ENCODE measurements around the gene CCDC92. TPM values are rescaled to one million over a fixed set of nuclear protein-coding genes. Genes with fewer than 3 reads are reported as not detected.

The CCDC92 gene
- total RNA-seq, 1 experiment from 2014 or later, result 53.7 TPM

- intact Hi-C loops (cut with micrococcal nuclease; ENCODE audit: unreplicated experiment), result no loop called here
- CTCF ChIA-PET, result no interaction called here
- Histone ChIP-seq H3K36me3 (ENCODE audit: control insufficient read depth, insufficient read depth, low read length) (no peaks in the 10 kb centered on the region), H3K9me3 (ENCODE audit: control insufficient read depth, insufficient read depth, low read depth, low read length) (no peaks in the 10 kb centered on the region), H3K27ac (ENCODE audit: low read length) (no peak overlapping the region), H3K4me3 (ENCODE audit: low read depth in 2 of 2, low read length in 2 of 2) (no peak overlapping the region), H3K4me1 (ENCODE audit: control insufficient read depth, insufficient read depth, low read length) (no peaks in the 10 kb centered on the region; the same call in 1 of the 2 replicates), H3K27me3 (ENCODE audit: control insufficient read depth, insufficient read depth, low read length) (no peaks in the 10 kb centered on the region)
- ATAC-seq, result no peak
- in situ Hi-C loops (cut with HindIII; ENCODE audit: low pct_unique_long_range_greater_than_20kb, low sequenced_read_pairs), result no loop called here
- BruUV-seq (replicated peaks), result no TSS peak
- no peak for DNase-seq (ENCODE audit: low read depth, low spot score)
- TF ChIP-seq REST (IDR thresholded peaks at IDR 0.05; ENCODE audit: insufficient read depth in 1 of 2, low read depth in 2 of 2, low read length in 1 of 2) (no peak), CTCF (IDR thresholded peaks at IDR 0.05) (no peak), SIN3A (IDR thresholded peaks at IDR 0.05; ENCODE audit: borderline replicate concordance, insufficient read depth, low read depth, low read length) (no peak), POLR2AphosphoS5 (IDR thresholded peaks at IDR 0.05; ENCODE audit: low read depth, low read length) (no peak), TCF7L2 (IDR thresholded peaks at IDR 0.05; ENCODE audit: low read depth, low read length) (no peak)
- POLR2A ChIA-PET, result no interaction called here
These were observed 21.2 kb downstream of the CCDC92 start for GRCh38 chr12:123951467-123951866.

- Histone ChIP-seq H3K36me3 (ENCODE audit: control insufficient read depth, insufficient read depth, low read length) (no peaks in the 10 kb centered on the region), H3K27ac (ENCODE audit: low read length) (no peak overlapping the region), H3K27me3 (ENCODE audit: control insufficient read depth, insufficient read depth, low read length) (no peaks in the 10 kb centered on the region), H3K4me3 (ENCODE audit: low read depth in 2 of 2, low read length in 2 of 2) (no peak overlapping the region), H3K9me3 (ENCODE audit: control insufficient read depth, insufficient read depth, low read depth, low read length) (no peaks in the 10 kb centered on the region), H3K4me1 (ENCODE audit: control insufficient read depth, insufficient read depth, low read length) (no peaks in the 10 kb centered on the region; the same call in 1 of the 2 replicates)
- no TSS peak for BruUV-seq (replicated peaks)
- in situ Hi-C loops (cut with HindIII; ENCODE audit: low pct_unique_long_range_greater_than_20kb, low sequenced_read_pairs) (no loop called here), intact Hi-C loops (cut with micrococcal nuclease; ENCODE audit: unreplicated experiment) (no loop called here)
- ATAC-seq (no peak), DNase-seq (ENCODE audit: low read depth, low spot score) (no peak)
- TF ChIP-seq SIN3A (IDR thresholded peaks at IDR 0.05; ENCODE audit: borderline replicate concordance, insufficient read depth, low read depth, low read length) (no peak), REST (IDR thresholded peaks at IDR 0.05; ENCODE audit: insufficient read depth in 1 of 2, low read depth in 2 of 2, low read length in 1 of 2) (no peak), POLR2AphosphoS5 (IDR thresholded peaks at IDR 0.05; ENCODE audit: low read depth, low read length) (no peak), CTCF (IDR thresholded peaks at IDR 0.05) (no peak), TCF7L2 (IDR thresholded peaks at IDR 0.05; ENCODE audit: low read depth, low read length) (no peak)
- POLR2A ChIA-PET, result interaction anchor here (0.6 kb wide), 1 partner anchor 8 kb away, joined by 5 read pairs; no protein-coding TSS in a partner anchor
- CTCF ChIA-PET, result no interaction called here
These were observed 21.9 kb downstream of the CCDC92 start for GRCh38 chr12:123950476-123951349.
